GM21786 (cell line): ENCODE data around the gene ADD1.

Source experiments
- ATAC-seq: cut with Tn5 transposase; IDR thresholded peaks from one replicate; pipeline ENCODE4 v1.9.1; 2021; ENCODE audit not compliant: unreplicated experiment

ADD1 gene

GRCh38 chr4:2879026-2879425, 35.4 kb downstream of the ADD1 start:
- ATAC-seq: no peak

- ATAC-seq: no peak
Measured at GRCh38 chr4:2881431-2881830, 37.8 kb downstream of the ADD1 start.

- no peak for ATAC-seq
Measured at GRCh38 chr4:2882341-2882740, 38.7 kb downstream of the ADD1 start.

GRCh38 chr4:2886161-2886560, 42.5 kb downstream of the ADD1 start:
- no peak for ATAC-seq

- ATAC-seq: no peak
Measured at GRCh38 chr4:2886622-2887021, 43.0 kb downstream of the ADD1 start.

- no peak for ATAC-seq
Measured at GRCh38 chr4:2887343-2887742, 43.7 kb downstream of the ADD1 start.

- no peak for ATAC-seq
Measured at GRCh38 chr4:2888886-2889285, 45.2 kb downstream of the ADD1 start.

- no peak for ATAC-seq
Measured at GRCh38 chr4:2891294-2891693, 47.6 kb downstream of the ADD1 start.

- ATAC-seq: no peak
Measured at GRCh38 chr4:2893772-2894171, 50.1 kb downstream of the ADD1 start.

- no peak for ATAC-seq
Measured at GRCh38 chr4:2898001-2898400, 54.4 kb downstream of the ADD1 start.

- no peak for ATAC-seq
Measured at GRCh38 chr4:2900741-2901140, 57.1 kb downstream of the ADD1 start.

GRCh38 chr4:2901186-2901585, 57.5 kb downstream of the ADD1 start:
- ATAC-seq: no peak

- ATAC-seq: no peak
Measured at GRCh38 chr4:2902126-2902525, 58.5 kb downstream of the ADD1 start.

GRCh38 chr4:2905544-2905943, 61.9 kb downstream of the ADD1 start:
- no peak for ATAC-seq

GRCh38 chr4:2906218-2906617, 62.6 kb downstream of the ADD1 start:
- ATAC-seq: no peak

- no peak for ATAC-seq
Measured at GRCh38 chr4:2907226-2907625, 63.6 kb downstream of the ADD1 start.

- ATAC-seq: no peak
Measured at GRCh38 chr4:2907706-2908293, 64.2 kb downstream of the ADD1 start.

- ATAC-seq: no peak
Measured at GRCh38 chr4:2908686-2909085, 65.0 kb downstream of the ADD1 start.

- no peak for ATAC-seq
Measured at GRCh38 chr4:2909583-2909982, 65.9 kb downstream of the ADD1 start.

GRCh38 chr4:2910409-2910808, 66.8 kb downstream of the ADD1 start:
- ATAC-seq: no peak

- ATAC-seq: no peak
Measured at GRCh38 chr4:2911868-2912267, 68.2 kb downstream of the ADD1 start.

GRCh38 chr4:2913168-2913567, 69.5 kb downstream of the ADD1 start:
- ATAC-seq: no peak

GRCh38 chr4:2914256-2915126, 70.8 kb downstream of the ADD1 start:
- no peak for ATAC-seq
